Gastroesophageal sphincter (tissue), 3 donors: ENCODE measurements around the gene MED27.

Source experiments
- POLR2A ChIP-seq, 2 donors: fragments of 450-650 bp; IDR thresholded peaks; one replicate each; pipeline ENCODE4 v1.6.1; 2017; ENCODE audit warnings: antibody characterized with exemption in 2 of 2, mild to moderate bottlenecking in 2 of 2, moderate library complexity in 1 of 2
- POLR2AphosphoS5 ChIP-seq: sonication (generic); formaldehyde crosslinking; IDR thresholded peaks from one replicate; pipeline ENCODE4 v1.6.1; 2017; ENCODE audit warnings: antibody characterized with exemption
- TF ChIP-seq, protein P1 (sequence below), 4 experiments: fragments of 200-600 bp in 2 of 4; fragments of 450-650 bp in 2 of 4; sonication (generic) in 1 of 4; IDR thresholded peaks; one replicate each; pipeline ENCODE4 v1.5.1; 2017 to 2019; ENCODE audit warnings: antibody characterized with exemption in 4 of 4, mild to moderate bottlenecking in 2 of 4, moderate library complexity in 2 of 4

DNA sequence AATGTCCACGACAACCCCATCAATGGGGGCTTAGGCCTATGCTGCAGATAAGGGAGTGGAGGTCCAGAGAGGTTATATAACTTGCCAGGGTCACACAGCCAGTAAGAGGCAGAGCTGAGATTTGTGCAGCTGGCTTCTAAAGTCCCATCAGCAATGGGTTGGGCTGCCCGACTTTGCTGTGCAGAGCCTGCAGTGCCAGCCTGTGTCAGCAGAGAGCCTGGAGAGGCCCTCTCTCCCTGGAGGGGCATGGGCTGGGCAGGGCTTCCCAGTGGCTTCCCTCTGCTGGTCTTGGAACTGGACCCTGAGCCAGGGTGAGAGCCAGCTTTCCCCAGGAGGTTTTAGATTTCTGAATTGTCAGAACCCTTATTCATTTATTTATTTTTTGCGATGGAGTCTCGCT, 262.6 kb downstream of the MED27 start:
- TF ChIP-seq, protein P1, sequence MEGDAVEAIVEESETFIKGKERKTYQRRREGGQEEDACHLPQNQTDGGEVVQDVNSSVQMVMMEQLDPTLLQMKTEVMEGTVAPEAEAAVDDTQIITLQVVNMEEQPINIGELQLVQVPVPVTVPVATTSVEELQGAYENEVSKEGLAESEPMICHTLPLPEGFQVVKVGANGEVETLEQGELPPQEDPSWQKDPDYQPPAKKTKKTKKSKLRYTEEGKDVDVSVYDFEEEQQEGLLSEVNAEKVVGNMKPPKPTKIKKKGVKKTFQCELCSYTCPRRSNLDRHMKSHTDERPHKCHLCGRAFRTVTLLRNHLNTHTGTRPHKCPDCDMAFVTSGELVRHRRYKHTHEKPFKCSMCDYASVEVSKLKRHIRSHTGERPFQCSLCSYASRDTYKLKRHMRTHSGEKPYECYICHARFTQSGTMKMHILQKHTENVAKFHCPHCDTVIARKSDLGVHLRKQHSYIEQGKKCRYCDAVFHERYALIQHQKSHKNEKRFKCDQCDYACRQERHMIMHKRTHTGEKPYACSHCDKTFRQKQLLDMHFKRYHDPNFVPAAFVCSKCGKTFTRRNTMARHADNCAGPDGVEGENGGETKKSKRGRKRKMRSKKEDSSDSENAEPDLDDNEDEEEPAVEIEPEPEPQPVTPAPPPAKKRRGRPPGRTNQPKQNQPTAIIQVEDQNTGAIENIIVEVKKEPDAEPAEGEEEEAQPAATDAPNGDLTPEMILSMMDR (IDR thresholded peaks at IDR 0.05), result no peak
- TF ChIP-seq POLR2AphosphoS5 (no peak), POLR2A (IDR thresholded peaks at IDR 0.05) (no peak)
